Endometrial microvascular endothelial cells (primary cell): ENCODE results near the gene FGL2. TPM values are rescaled to one million over a fixed set of nuclear protein-coding genes. Genes with fewer than 3 reads are reported as not detected.
"Not testable (repeated sequence)": the region's sequence is repeated elsewhere in the genome, so short reads cannot be mapped to it uniquely, and the experiment has no call there.

ENCODE experiments used
- in situ Hi-C: cut with HindIII; loops from 2 replicates; pipeline ENCODE4 v1.10.0; 2017; ENCODE audit warnings: low sequenced_read_pairs, low pct_unique_long_range_greater_than_20kb; ENCODE audit errors: inconsistent ontology term
- total RNA-seq: library from RNA; depleted of rRNA; stranded (reverse); fragments of >200 nt; gene quantifications from one replicate; pipeline ENCODE4 v1.2.3, GENCODE V29; 2015; ENCODE audit errors: inconsistent ontology term

FGL2 gene
- 0.37 TPM for total RNA-seq

GRCh38 chr7:77199013-77199966 is at the start of gene FGL2:
Gene FGL2, minus strand, starts transcription at chr7:77199819. Its CDS starts 26 bp downstream, at chr7:77199793.
- in situ Hi-C loops, result no loop called here

- in situ Hi-C loops, result no loop called here
Measured at GRCh38 chr7:77248154-77248553, 48.5 kb upstream of the FGL2 start.

- in situ Hi-C loops, result no loop called here
Measured at GRCh38 chr7:77247206-77247850, 47.7 kb upstream of the FGL2 start.

- in situ Hi-C loops, result no loop called here
Measured at GRCh38 chr7:77246026-77246640, 46.5 kb upstream of the FGL2 start.

GRCh38 chr7:77245015-77245755 is 45.6 kb upstream of the FGL2 start:
- in situ Hi-C loops, result no loop called here

- in situ Hi-C loops, result no loop called here
Measured at GRCh38 chr7:77244222-77244934, 44.8 kb upstream of the FGL2 start.

- in situ Hi-C loops, result no loop called here
Measured at GRCh38 chr7:77242554-77242953, 42.9 kb upstream of the FGL2 start.

- in situ Hi-C loops, result no loop called here
Measured at GRCh38 chr7:77242068-77242467, 42.4 kb upstream of the FGL2 start.

GRCh38 chr7:77239471-77239870 is 39.9 kb upstream of the FGL2 start:
- in situ Hi-C loops, result no loop called here

- in situ Hi-C loops, result no loop called here
Measured at GRCh38 chr7:77238703-77239136, 39.1 kb upstream of the FGL2 start.

- in situ Hi-C loops, result no loop called here
Measured at GRCh38 chr7:77235276-77235675, 35.7 kb upstream of the FGL2 start.

- in situ Hi-C loops, result no loop called here
Measured at GRCh38 chr7:77232467-77232866, 32.8 kb upstream of the FGL2 start.

GRCh38 chr7:77228795-77229194 is 29.2 kb upstream of the FGL2 start:
- in situ Hi-C loops, result not testable (repeated sequence)

- in situ Hi-C loops, result no loop called here
Measured at GRCh38 chr7:77226357-77226839, 26.8 kb upstream of the FGL2 start.

GRCh38 chr7:77223261-77223660 is 23.6 kb upstream of the FGL2 start:
- in situ Hi-C loops, result no loop called here

- in situ Hi-C loops, result no loop called here
Measured at GRCh38 chr7:77222819-77223218, 23.2 kb upstream of the FGL2 start.

- in situ Hi-C loops, result no loop called here
Measured at GRCh38 chr7:77222065-77222464, 22.4 kb upstream of the FGL2 start.

GRCh38 chr7:77219701-77220331 is 20.2 kb upstream of the FGL2 start:
- in situ Hi-C loops, result not testable (repeated sequence)
